Activated gamma-delta T cell treated with Interleukin-2 at 50 U/mL for 16 hours (primary cell): ENCODE data around the gene NOS1.
"Not testable (repeated sequence)": the region's sequence is repeated elsewhere in the genome, so short reads cannot be mapped to it uniquely, and the experiment has no call there.

Experiments used
- DNase-seq: peaks from one replicate; pipeline ENCODE4 v3.0.0-alpha.2; 2020

Gene NOS1

GRCh38 chr12:117255386-117255785, 106.0 kb downstream of the NOS1 start:
- DNase-seq: no peak

DNA sequence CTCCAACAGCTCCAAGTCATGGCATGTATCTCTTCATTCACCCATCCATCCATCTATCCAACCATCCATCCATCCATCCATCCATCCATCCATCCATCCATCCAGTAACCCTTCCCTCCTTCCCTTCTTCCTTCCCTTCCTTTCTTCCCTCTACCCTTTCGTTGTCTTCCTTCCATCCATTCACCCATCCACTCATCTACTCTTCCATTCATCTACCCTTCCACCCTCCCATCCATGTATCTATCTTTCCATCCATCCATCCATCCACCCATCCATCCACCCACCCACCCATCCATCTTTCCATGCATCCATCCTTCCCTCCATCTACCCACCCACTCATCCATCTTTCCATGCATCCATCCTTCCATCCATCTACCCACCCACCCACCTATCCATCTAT, 117.9 kb downstream of the NOS1 start:
- no peak for DNase-seq

- DNase-seq: no peak
Measured at GRCh38 chr12:117241697-117242096, 119.7 kb downstream of the NOS1 start.

- DNase-seq: no peak
Measured at GRCh38 chr12:117240081-117240755, 121.2 kb downstream of the NOS1 start.

- DNase-seq: peak; percentile 68
Measured at GRCh38 chr12:117236456-117237001, 124.9 kb downstream of the NOS1 start.

GRCh38 chr12:117235261-117235660, 126.2 kb downstream of the NOS1 start:
- no peak for DNase-seq

DNA sequence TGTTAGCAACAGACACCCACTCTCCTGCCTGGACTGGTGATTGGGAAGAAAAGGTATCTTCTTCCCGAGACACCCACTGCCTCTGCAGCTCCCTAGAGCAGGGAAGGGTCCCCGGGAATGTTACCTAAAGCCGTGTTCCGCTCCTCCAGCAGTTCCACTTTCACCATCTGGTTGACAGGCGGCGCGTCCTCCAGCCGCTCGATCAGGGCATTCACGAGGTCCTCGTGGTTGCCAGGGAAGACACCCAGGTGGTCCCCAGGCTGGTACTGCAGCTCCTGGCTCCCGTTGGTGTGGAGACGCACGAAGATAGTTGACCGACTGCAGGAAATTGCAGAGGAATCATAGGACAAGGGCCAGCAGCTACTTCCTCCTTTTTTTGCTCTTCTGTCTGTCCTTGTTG, 127.0 kb downstream of the NOS1 start:
- no peak for DNase-seq

- no peak for DNase-seq
Measured at GRCh38 chr12:117231750-117232149, 129.7 kb downstream of the NOS1 start.

DNA sequence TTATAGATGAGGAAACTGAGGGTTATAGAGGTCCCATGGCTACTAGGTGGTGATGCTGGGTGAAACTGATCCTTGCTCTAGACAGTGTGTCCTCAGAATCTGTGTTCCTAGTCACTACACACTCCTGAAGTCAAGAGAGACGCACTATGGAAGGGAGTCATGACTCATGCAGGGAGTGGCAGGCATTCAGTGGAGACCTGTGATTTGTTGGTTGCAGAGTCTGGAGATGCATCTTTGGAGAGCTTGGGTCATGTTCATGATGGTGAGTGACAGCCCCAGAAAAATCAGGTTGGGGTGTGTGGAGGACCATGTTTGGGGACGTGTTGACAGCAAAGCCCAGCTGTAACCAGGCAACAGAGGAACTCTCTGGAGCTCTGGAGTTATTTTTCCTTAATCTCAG, 133.2 kb downstream of the NOS1 start:
- DNase-seq: no peak

GRCh38 chr12:117227000-117227653, 134.3 kb downstream of the NOS1 start:
- no peak for DNase-seq

DNA sequence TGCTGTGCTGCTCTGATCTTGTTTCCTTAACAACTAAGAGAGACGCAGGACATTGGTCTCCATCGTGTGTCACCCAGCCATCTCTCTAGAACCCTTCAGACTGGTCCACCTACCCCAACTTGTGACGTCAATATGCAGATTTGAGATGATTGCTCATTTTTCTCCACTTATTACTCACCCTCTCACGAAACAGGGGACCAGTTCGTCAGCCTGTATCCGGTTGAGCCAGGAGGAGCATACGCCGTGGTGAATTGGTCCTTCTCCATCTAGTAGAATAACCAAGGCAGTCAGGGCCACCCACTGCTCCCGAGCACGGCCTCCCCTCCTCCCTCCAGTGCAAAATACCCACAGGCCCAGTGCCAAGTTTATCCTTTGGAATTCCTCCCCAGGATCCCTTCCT, 134.9 kb downstream of the NOS1 start:
- DNase-seq: no peak

- no peak for DNase-seq
Measured at GRCh38 chr12:117225179-117225578, 136.2 kb downstream of the NOS1 start.

- DNase-seq: not testable (repeated sequence)
Measured at GRCh38 chr12:117220947-117221346, 140.5 kb downstream of the NOS1 start.

DNA sequence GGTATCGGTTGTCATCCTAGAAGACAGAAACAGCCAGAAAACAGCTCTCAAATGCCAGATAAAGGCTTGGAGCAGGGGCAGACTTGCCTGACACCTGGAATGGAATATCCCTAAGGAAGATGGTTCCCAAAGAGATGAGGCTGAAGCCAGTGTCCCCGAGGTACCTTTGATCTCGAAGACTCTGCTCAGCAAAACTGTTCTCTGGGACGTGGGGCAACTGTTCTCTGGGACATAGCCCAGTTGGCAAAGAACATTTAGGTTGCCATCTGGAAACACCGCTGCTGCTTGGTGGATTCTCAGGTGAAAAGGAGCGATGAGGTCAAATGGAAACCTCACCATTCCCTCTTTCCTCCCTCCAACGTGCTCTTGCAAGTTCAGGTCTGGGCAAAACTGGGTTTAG, 143.3 kb downstream of the NOS1 start:
- no peak for DNase-seq

DNA sequence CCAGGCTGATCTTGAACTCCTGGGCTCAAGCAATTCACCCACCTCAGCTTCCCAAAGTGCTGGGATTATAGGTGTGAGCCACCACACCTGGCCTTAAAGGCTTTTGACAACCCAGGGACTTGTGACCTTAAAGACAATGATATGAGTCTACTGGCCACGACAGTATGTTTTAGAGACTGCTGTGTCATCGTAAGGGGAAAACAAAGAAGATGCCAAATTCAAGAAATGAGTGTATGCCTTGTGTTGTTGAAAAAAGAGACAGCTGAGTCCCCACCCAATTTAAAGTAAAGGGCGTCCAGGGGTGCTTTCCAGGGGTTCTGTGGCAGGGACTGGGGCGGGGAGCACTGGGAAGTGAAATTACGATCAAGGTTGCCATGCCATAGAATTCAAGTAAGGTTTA, 144.7 kb downstream of the NOS1 start:
- DNase-seq: no peak

DNA sequence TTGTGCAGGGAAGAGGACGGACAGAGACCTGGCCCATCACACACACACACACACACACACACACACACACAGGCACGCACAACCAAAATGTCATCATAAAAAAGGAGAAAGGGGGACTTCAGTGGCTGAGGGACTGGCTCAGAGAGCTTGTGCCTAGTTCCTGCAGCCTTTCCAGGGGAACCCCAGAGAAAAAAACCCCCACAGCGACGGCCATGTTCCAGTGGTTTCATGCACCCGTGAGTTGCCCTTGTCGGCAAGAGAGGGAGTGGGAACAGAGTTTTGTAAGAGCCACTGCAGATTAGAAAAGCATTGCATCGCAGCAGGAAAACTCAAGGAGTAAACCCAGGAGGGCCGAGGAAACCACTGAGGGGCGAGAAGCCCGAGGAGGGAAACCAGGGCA, 146.6 kb downstream of the NOS1 start:
- no peak for DNase-seq

- DNase-seq: no peak
Measured at GRCh38 chr12:117213295-117213808, 148.1 kb downstream of the NOS1 start.

DNA sequence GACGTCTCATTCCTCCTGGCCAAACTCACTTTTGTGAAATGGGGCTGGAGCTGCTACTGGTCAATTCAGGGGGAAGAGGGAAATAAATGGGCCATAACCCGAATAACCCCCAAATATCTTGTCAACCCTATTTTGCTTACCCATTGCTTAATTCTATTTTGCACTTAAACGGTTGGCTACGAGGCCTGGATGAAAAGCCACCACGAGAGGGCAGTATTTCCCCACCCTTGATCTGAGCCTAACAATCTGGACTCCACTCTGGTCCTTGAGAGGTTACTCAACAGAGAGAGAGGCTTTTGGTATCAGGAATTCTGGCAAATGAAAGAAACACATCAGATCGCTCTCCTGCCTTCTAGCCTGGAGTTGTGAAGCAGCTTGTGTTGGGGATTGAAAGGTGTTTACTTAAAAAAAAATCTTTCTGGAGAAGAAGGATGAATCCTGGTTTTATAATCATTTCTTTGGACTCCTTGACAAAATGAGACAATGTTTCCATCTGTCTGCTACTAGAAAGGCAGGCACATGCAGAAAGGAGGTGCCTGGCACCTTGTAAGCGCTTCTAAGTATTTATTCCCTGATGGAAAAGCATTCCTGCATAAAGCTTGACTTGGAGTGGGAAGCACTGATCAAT, 148.7 kb downstream of the NOS1 start:
- DNase-seq: peak; percentile 60

- DNase-seq: no peak
Measured at GRCh38 chr12:117210266-117210918, 151.0 kb downstream of the NOS1 start.

- no peak for DNase-seq
Measured at GRCh38 chr12:117209626-117210025, 151.8 kb downstream of the NOS1 start.

GRCh38 chr12:117208811-117209455, 152.5 kb downstream of the NOS1 start:
- DNase-seq: no peak

- no peak for DNase-seq
Measured at GRCh38 chr12:117208206-117208605, 153.2 kb downstream of the NOS1 start.

DNA sequence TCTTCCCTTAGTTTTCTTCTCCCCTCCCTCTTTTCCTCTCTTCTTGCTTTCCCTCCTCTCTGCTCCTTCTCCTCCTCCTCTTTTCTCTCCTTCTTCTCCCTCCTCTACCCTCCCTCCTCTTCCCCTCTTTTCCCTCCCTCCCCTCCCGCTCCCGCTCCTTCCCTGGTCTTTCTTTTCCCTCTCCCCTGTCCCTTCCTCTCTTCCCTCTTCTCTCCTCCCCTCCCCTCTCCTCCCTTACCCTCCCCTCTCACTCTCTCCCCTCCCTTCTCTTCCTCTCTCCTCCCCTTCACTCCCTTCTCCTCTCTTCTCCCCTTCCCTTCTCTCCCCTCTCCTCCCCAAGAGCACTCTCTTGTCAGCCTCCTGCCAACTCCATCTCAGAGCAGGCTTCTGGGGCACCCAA, 153.8 kb downstream of the NOS1 start:
- no peak for DNase-seq
